Liver (tissue), 9 donors: ENCODE results near the gene PLK1. TPM values are rescaled to one million over a fixed set of nuclear protein-coding genes. Genes with fewer than 3 reads are reported as not detected.

Experiments
- DNase-seq: peaks from one replicate; pipeline ENCODE4 v3.0.0-alpha.2; 2017; ENCODE audit warnings: low spot score
- H3K27ac ChIP-seq, 2 donors: one replicate each; pipeline ENCODE4 v1.7.0; 2013; ENCODE audit warnings: inconsistent platforms in 2 of 2, low read length in 2 of 2, control low read depth in 1 of 2, low read depth in 1 of 2, mild to moderate bottlenecking in 1 of 2
- H3K27me3 ChIP-seq, 4 donors: one replicate each; pipeline versions ENCODE4 v1.6.1 to v1.7.0; 2013; ENCODE audit warnings: low read length in 3 of 4, inconsistent platforms in 1 of 4, mild to moderate bottlenecking in 1 of 4, moderate library complexity in 1 of 4; ENCODE audit not compliant: control insufficient read depth in 4 of 4, insufficient read depth in 4 of 4
- H3K36me3 ChIP-seq, 4 donors: one replicate each; pipeline versions ENCODE4 v1.6.1 to v1.7.0; 2013; ENCODE audit warnings: low read length in 3 of 4, mild to moderate bottlenecking in 3 of 4, low read depth in 1 of 4, moderate library complexity in 1 of 4; ENCODE audit not compliant: control insufficient read depth in 4 of 4, insufficient read depth in 3 of 4
- H3K4me1 ChIP-seq, 4 donors: one replicate each; pipeline versions ENCODE4 v1.6.1 to v1.7.0; 2013; ENCODE audit warnings: low read length in 3 of 4, mild to moderate bottlenecking in 3 of 4, moderate library complexity in 1 of 4; ENCODE audit not compliant: control insufficient read depth in 4 of 4, insufficient read depth in 4 of 4
- H3K4me3 ChIP-seq, 3 donors: one replicate each; pipeline versions ENCODE4 v1.6.1 to v1.7.0; 2013; ENCODE audit warnings: low read length in 3 of 3, control low read depth in 1 of 3, low read depth in 1 of 3, mild to moderate bottlenecking in 1 of 3
- H3K9ac ChIP-seq, 2 donors: one replicate each; pipeline ENCODE4 v1.7.0; 2013; ENCODE audit warnings: low read length in 2 of 2, mild to moderate bottlenecking in 2 of 2, moderate library complexity in 2 of 2, control low read depth in 1 of 2, low read depth in 1 of 2
- H3K9me3 ChIP-seq, 4 donors: one replicate each; pipeline versions ENCODE4 v1.6.1 to v1.7.0; 2013; ENCODE audit warnings: low read length in 3 of 4; ENCODE audit not compliant: control insufficient read depth in 4 of 4
- ATF3 ChIP-seq: IDR thresholded peaks from 2 replicates; pipeline ENCODE4 v1.6.1; 2016; ENCODE audit warnings: antibody characterized with exemption
- CTCF ChIP-seq: fragments of 150-350 bp; IDR thresholded peaks from 2 replicates; pipeline ENCODE4 v1.5.1; 2017; ENCODE audit warnings: improper control_type of control experiment, low read depth, low read length; ENCODE audit not compliant: missing input control
- EGR1 ChIP-seq, 2 donors: IDR thresholded peaks; 2 replicates each; pipeline ENCODE4 v1.6.1; 2016 to 2018; ENCODE audit warnings: antibody characterized with exemption in 2 of 2, low read depth in 2 of 2
- FOXA1 ChIP-seq: IDR thresholded peaks from 2 replicates; pipeline ENCODE4 v1.6.1; 2016; ENCODE audit warnings: antibody characterized with exemption
- FOXA2 ChIP-seq: IDR thresholded peaks from 2 replicates; pipeline ENCODE4 v1.6.1; 2016; ENCODE audit warnings: antibody characterized with exemption
- GABPA ChIP-seq, 2 donors: IDR thresholded peaks in 1 of 2; conservative IDR thresholded peaks in 1 of 2; 2 replicates each; pipeline ENCODE4 v1.6.1; 2016; ENCODE audit warnings: antibody characterized with exemption in 2 of 2, mild to moderate bottlenecking in 1 of 2, moderate library complexity in 1 of 2
- HNF4A ChIP-seq, 2 donors: conservative IDR thresholded peaks; 2 replicates each; pipeline ENCODE4 v1.6.1; 2016; ENCODE audit warnings: antibody characterized with exemption in 2 of 2, mild to moderate bottlenecking in 2 of 2
- HNF4G ChIP-seq: IDR thresholded peaks from 2 replicates; pipeline ENCODE4 v1.6.1; 2016; ENCODE audit warnings: antibody characterized with exemption
- JUND ChIP-seq, 2 donors: IDR thresholded peaks; 2 replicates each; pipeline ENCODE4 v1.6.1; 2016; ENCODE audit warnings: antibody characterized with exemption in 2 of 2
- MAX ChIP-seq: IDR thresholded peaks from 2 replicates; pipeline ENCODE4 v1.6.1; 2016; ENCODE audit warnings: antibody characterized with exemption
- NR2F2 ChIP-seq: IDR thresholded peaks from 2 replicates; pipeline ENCODE4 v1.6.1; 2016; ENCODE audit warnings: antibody characterized with exemption
- RAD21 ChIP-seq, 2 donors: IDR thresholded peaks; 2 replicates each; pipeline ENCODE4 v1.6.1; 2016; ENCODE audit warnings: antibody characterized with exemption in 2 of 2, mild to moderate bottlenecking in 2 of 2
- REST ChIP-seq: IDR thresholded peaks from 2 replicates; pipeline ENCODE4 v1.6.1; 2016; ENCODE audit warnings: antibody characterized with exemption, mild to moderate bottlenecking
- RXRA ChIP-seq, 2 donors: IDR thresholded peaks; 2 replicates each; pipeline ENCODE4 v1.6.1; 2017 to 2018; ENCODE audit warnings: antibody characterized with exemption in 2 of 2, mild to moderate bottlenecking in 1 of 2
- SP1 ChIP-seq: IDR thresholded peaks from 2 replicates; pipeline ENCODE4 v1.6.1; 2018; ENCODE audit warnings: antibody characterized with exemption, mild to moderate bottlenecking
- TAF1 ChIP-seq: conservative IDR thresholded peaks from 2 replicates; pipeline ENCODE4 v1.6.1; 2016; ENCODE audit warnings: antibody characterized with exemption, mild to moderate bottlenecking
- YY1 ChIP-seq: IDR thresholded peaks from 2 replicates; pipeline ENCODE4 v1.6.1; 2016; ENCODE audit warnings: antibody characterized with exemption, mild to moderate bottlenecking
- ZBTB33 ChIP-seq: IDR thresholded peaks from 2 replicates; pipeline ENCODE4 v1.6.1; 2016; ENCODE audit warnings: antibody characterized with exemption
- WGBS: extraction: QIAGEN DNeasy Blood & Tissue Kit; methylation state at CpG from one replicate; pipeline ENCODE4 v1.1.7; 2013; 5-methylcytosine and 5-hydroxymethylcytosine counted together
- polyA plus RNA-seq, 2 donors: library from polyadenylated mRNA; stranded (reverse) in 1 of 2; unstranded in 1 of 2; fragments of 200-250 nt in 1 of 2; fragments of >200 nt in 1 of 2; fragmentation: Nextera tagmentation in 1 of 2; extraction: Ambion mirVana in 1 of 2; gene quantifications; one replicate each; pipeline versions ENCODE4 v1.2.1 to v1.2.3, GENCODE V29; 2013 to 2015
- total RNA-seq, 2 donors: library from RNA; depleted of rRNA; stranded (reverse); fragments of >200 nt; gene quantifications; one replicate each; pipeline ENCODE4 v1.2.3, GENCODE V29; 2014
- donor health status: healthy.
- donor health status: healthy.
- donor health status: healthy.
- donor health status: healthy.
- donor health status: healthy.

PLK1 gene
- total and polyA plus RNA-seq, 4 donors: 0.33 to 30.3 (median 2.3) TPM

GRCh38 chr16:23650674-23651416 is 27.8 kb upstream of the PLK1 start:
- no peak for TF ChIP-seq YY1
- TF ChIP-seq JUND (IDR thresholded peaks at IDR 0.05): no peak
- TF ChIP-seq REST: no peak
- TF ChIP-seq NR2F2: no peak
- no peak for TF ChIP-seq FOXA2
- no peak for TF ChIP-seq ATF3
- TF ChIP-seq GABPA (IDR thresholded peaks at IDR 0.05 in 1 of 2, conservative IDR thresholded peaks at IDR 0.05 in 1 of 2): no peak
- TF ChIP-seq FOXA1: no peak
- no peaks in the 10 kb centered on the region for H3K9me3 ChIP-seq
- H3K4me3 ChIP-seq: no peak overlapping the region
- no peak overlapping the region for H3K27ac ChIP-seq
- H3K4me1 ChIP-seq: no peaks in the 10 kb centered on the region
- H3K27me3 ChIP-seq: no peaks in the 10 kb centered on the region
- H3K36me3 ChIP-seq: peaks cover 3 to 13% (median 7%) of the 10 kb centered on the region in 4 donors
- DNase-seq: no peak
- 89% methylated on average over 4 of the region's 4 CpGs for WGBS
- no peak overlapping the region for H3K9ac ChIP-seq

- H3K9me3 ChIP-seq: no peaks in the 10 kb centered on the region
- TF ChIP-seq RAD21 (IDR thresholded peaks at IDR 0.05): no peak
- no peak for TF ChIP-seq MAX
- TF ChIP-seq GABPA (IDR thresholded peaks at IDR 0.05 in 1 of 2, conservative IDR thresholded peaks at IDR 0.05 in 1 of 2): no peak
- no peak for TF ChIP-seq TAF1
- no peak for TF ChIP-seq FOXA2
- TF ChIP-seq HNF4G: no peak
- H3K36me3 ChIP-seq: peaks cover 3 to 13% (median 4%) of the 10 kb centered on the region in 4 donors
- no peak overlapping the region for H3K27ac ChIP-seq
- no peaks in the 10 kb centered on the region for H3K4me1 ChIP-seq
- H3K9ac ChIP-seq: no peak overlapping the region
- 84% methylated on average over 4 of the region's 4 CpGs for WGBS
- H3K4me3 ChIP-seq: no peak overlapping the region
- no peak for DNase-seq
- no peaks in the 10 kb centered on the region for H3K27me3 ChIP-seq
These were observed 26.7 kb upstream of the PLK1 start for GRCh38 chr16:23651943-23652468.

- H3K27me3 ChIP-seq: no peaks in the 10 kb centered on the region
- TF ChIP-seq HNF4G (no peak), RAD21 (IDR thresholded peaks at IDR 0.05) (no peak), SP1 (no peak), CTCF (no peak), RXRA (IDR thresholded peaks at IDR 0.05) (no peak), MAX (no peak), EGR1 (IDR thresholded peaks at IDR 0.05; ENCODE audit: low read depth in 2 of 2) (no peak), ATF3 (no peak), TAF1 (no peak), ZBTB33 (no peak), HNF4A (conservative IDR thresholded peaks at IDR 0.05) (no peak), FOXA1 (no peak)
- no peak overlapping the region for H3K27ac ChIP-seq
- H3K36me3 ChIP-seq: peaks cover 21 to 92% (median 75%) of the 10 kb centered on the region in 4 donors
- WGBS: 97% methylated on average over 2 of the region's 2 CpGs
- H3K9ac ChIP-seq: no peak overlapping the region
- no peaks in the 10 kb centered on the region for H3K9me3 ChIP-seq
- no peak for DNase-seq
- H3K4me3 ChIP-seq: no peak overlapping the region
- H3K4me1 ChIP-seq: no peaks in the 10 kb centered on the region
These were observed 14.8 kb upstream of the PLK1 start for GRCh38 chr16:23663918-23664317.
